KG1 (cell line): ENCODE data around the gene ODC1.

Experiments used
- DNase-seq: peaks from one replicate; lab custom pipeline; 2025; lab: John Stamatoyannopoulos, UW

The ODC1 gene

GRCh38 chr2:10400568-10400977, 47.6 kb downstream of the ODC1 start:
- DNase-seq: no peak

GRCh38 chr2:10400002-10400401, 48.1 kb downstream of the ODC1 start:
- DNase-seq: no peak

- DNase-seq: no peak
Observed at GRCh38 chr2:10399358-10399757, 48.8 kb downstream of the ODC1 start.

- no peak for DNase-seq
Observed at GRCh38 chr2:10398496-10398895, 49.6 kb downstream of the ODC1 start.

GRCh38 chr2:10397878-10398277, 50.2 kb downstream of the ODC1 start:
- DNase-seq: no peak

GRCh38 chr2:10397297-10397875, 50.7 kb downstream of the ODC1 start:
- DNase-seq: no peak

- DNase-seq: no peak
Observed at GRCh38 chr2:10396464-10396863, 51.7 kb downstream of the ODC1 start.

- no peak for DNase-seq
Observed at GRCh38 chr2:10395893-10396292, 52.2 kb downstream of the ODC1 start.

- no peak for DNase-seq
Observed at GRCh38 chr2:10393640-10393982, 54.5 kb downstream of the ODC1 start.

GRCh38 chr2:10392951-10393639, 55.0 kb downstream of the ODC1 start:
- DNase-seq: no peak

- no peak for DNase-seq
Observed at GRCh38 chr2:10392548-10392947, 55.6 kb downstream of the ODC1 start.

- no peak for DNase-seq
Observed at GRCh38 chr2:10392100-10392499, 56.0 kb downstream of the ODC1 start.

- DNase-seq: no peak
Observed at GRCh38 chr2:10390369-10390801, 57.7 kb downstream of the ODC1 start.
